Skeletal muscle satellite cell (primary cell): ENCODE data around the gene WASF2.

ENCODE experiments used
- H3K27me3 ChIP-seq: 2 replicates; pipeline ENCODE4 v1.7.0; 2013; ENCODE audit warnings: low read length; ENCODE audit not compliant: control insufficient read depth, insufficient read depth
- H3K36me3 ChIP-seq: 2 replicates; pipeline ENCODE4 v1.7.0; 2013; ENCODE audit warnings: mild to moderate bottlenecking, control low read depth, low read length; ENCODE audit not compliant: insufficient read depth
- H3K4me1 ChIP-seq: 2 replicates; pipeline ENCODE4 v1.7.0; 2013; ENCODE audit warnings: low read length; ENCODE audit not compliant: control insufficient read depth, insufficient read depth
- H3K4me2 ChIP-seq: 2 replicates; pipeline ENCODE4 v1.7.0; 2013; ENCODE audit warnings: mild to moderate bottlenecking, low read length
- H3K4me3 ChIP-seq: 2 replicates; pipeline ENCODE4 v1.7.0; 2013; ENCODE audit warnings: low read length
- H3K9ac ChIP-seq: 2 replicates; pipeline ENCODE4 v1.7.0; 2013; ENCODE audit warnings: mild to moderate bottlenecking, low read depth, low read length, moderate library complexity
- H3K9me3 ChIP-seq: replicated peaks from 2 replicates; pipeline ENCODE4 v1.7.0; 2013; ENCODE audit warnings: mild to moderate bottlenecking, control low read depth, low read length

The WASF2 gene

GRCh38 chr1:27427816-27428315, 62.1 kb downstream of the WASF2 start:
- Histone ChIP-seq H3K36me3 (peaks cover 25% of the 10 kb centered on the region), H3K27me3 (no peaks in the 10 kb centered on the region), H3K9me3 (no peaks in the 10 kb centered on the region), H3K4me2 (peak overlapping the region; percentile 62), H3K4me3 (peak overlapping the region; percentile 19), H3K4me1 (peaks cover 33% of the 10 kb centered on the region), H3K9ac (peak overlapping the region; percentile 34)

GRCh38 chr1:27427329-27427728, 62.6 kb downstream of the WASF2 start:
- H3K4me2 ChIP-seq = no peak overlapping the region
- peaks cover 33% of the 10 kb centered on the region for H3K4me1 ChIP-seq
- peaks cover 25% of the 10 kb centered on the region for H3K36me3 ChIP-seq
- H3K27me3 ChIP-seq = no peaks in the 10 kb centered on the region
- no peak overlapping the region for H3K9ac ChIP-seq
- H3K4me3 ChIP-seq = no peak overlapping the region
- H3K9me3 ChIP-seq = no peaks in the 10 kb centered on the region

GRCh38 chr1:27423709-27424108, 66.3 kb downstream of the WASF2 start:
- peaks cover 25% of the 10 kb centered on the region for H3K36me3 ChIP-seq
- no peaks in the 10 kb centered on the region for H3K27me3 ChIP-seq
- no peaks in the 10 kb centered on the region for H3K9me3 ChIP-seq
- H3K9ac ChIP-seq = no peak overlapping the region
- peaks cover 28% of the 10 kb centered on the region for H3K4me1 ChIP-seq
- H3K4me3 ChIP-seq = no peak overlapping the region
- no peak overlapping the region for H3K4me2 ChIP-seq

GRCh38 chr1:27418326-27419185, 71.4 kb downstream of the WASF2 start:
- H3K4me1 ChIP-seq = peaks cover 27% of the 10 kb centered on the region
- peak overlapping the region; percentile 52 for H3K4me2 ChIP-seq
- no peaks in the 10 kb centered on the region for H3K9me3 ChIP-seq
- H3K9ac ChIP-seq = peak overlapping the region; percentile 66
- H3K27me3 ChIP-seq = no peaks in the 10 kb centered on the region
- no peak overlapping the region for H3K4me3 ChIP-seq
- peaks cover 43% of the 10 kb centered on the region for H3K36me3 ChIP-seq

- H3K4me2 ChIP-seq = no peak overlapping the region
- no peak overlapping the region for H3K4me3 ChIP-seq
- peaks cover 51% of the 10 kb centered on the region for H3K36me3 ChIP-seq
- no peaks in the 10 kb centered on the region for H3K27me3 ChIP-seq
- H3K9ac ChIP-seq = peak overlapping the region; percentile 66
- no peaks in the 10 kb centered on the region for H3K9me3 ChIP-seq
- H3K4me1 ChIP-seq = peaks cover 27% of the 10 kb centered on the region
Observed at GRCh38 chr1:27417713-27418112, 72.3 kb downstream of the WASF2 start.

- Histone ChIP-seq H3K9ac (no peak overlapping the region), H3K4me2 (no peak overlapping the region), H3K9me3 (no peaks in the 10 kb centered on the region), H3K4me3 (no peak overlapping the region), H3K4me1 (peaks cover 23% of the 10 kb centered on the region), H3K36me3 (peaks cover 62% of the 10 kb centered on the region), H3K27me3 (no peaks in the 10 kb centered on the region)
Observed at GRCh38 chr1:27416387-27417111, 73.4 kb downstream of the WASF2 start.

- Histone ChIP-seq H3K9me3 (no peaks in the 10 kb centered on the region), H3K36me3 (peaks cover 80% of the 10 kb centered on the region), H3K4me1 (peaks cover 18% of the 10 kb centered on the region), H3K27me3 (no peaks in the 10 kb centered on the region), H3K4me3 (no peak overlapping the region), H3K4me2 (no peak overlapping the region), H3K9ac (no peak overlapping the region)
Observed at GRCh38 chr1:27414091-27414490, 75.9 kb downstream of the WASF2 start.

- H3K36me3 ChIP-seq = peaks cover 87% of the 10 kb centered on the region
- H3K4me1 ChIP-seq = peaks cover 12% of the 10 kb centered on the region
- no peaks in the 10 kb centered on the region for H3K27me3 ChIP-seq
Observed at GRCh38 chr1:27413004-27413403, 77.0 kb downstream of the WASF2 start.

GRCh38 chr1:27412502-27412901, 77.5 kb downstream of the WASF2 start:
- no peak overlapping the region for H3K9ac ChIP-seq
- no peaks in the 10 kb centered on the region for H3K9me3 ChIP-seq
- no peaks in the 10 kb centered on the region for H3K27me3 ChIP-seq
- no peak overlapping the region for H3K4me3 ChIP-seq
- no peak overlapping the region for H3K4me2 ChIP-seq
- H3K36me3 ChIP-seq = peaks cover 87% of the 10 kb centered on the region
- H3K4me1 ChIP-seq = peaks cover 12% of the 10 kb centered on the region

More at GRCh38 chr1:27413004-27413403, 77.0 kb downstream of the WASF2 start:
- Histone ChIP-seq H3K4me2 (no peak overlapping the region), H3K4me3 (no peak overlapping the region), H3K9me3 (no peaks in the 10 kb centered on the region), H3K9ac (no peak overlapping the region)

GRCh38 chr1:27410709-27411108, 79.3 kb downstream of the WASF2 start:
- H3K9me3 ChIP-seq = no peaks in the 10 kb centered on the region
- H3K4me2 ChIP-seq = no peak overlapping the region
- H3K36me3 ChIP-seq = peaks cover 81% of the 10 kb centered on the region
- H3K4me1 ChIP-seq = peaks cover 20% of the 10 kb centered on the region
- no peaks in the 10 kb centered on the region for H3K27me3 ChIP-seq
- no peak overlapping the region for H3K9ac ChIP-seq
- no peak overlapping the region for H3K4me3 ChIP-seq

GRCh38 chr1:27409669-27410068, 80.3 kb downstream of the WASF2 start:
- H3K4me2 ChIP-seq = no peak overlapping the region
- H3K36me3 ChIP-seq = peaks cover 71% of the 10 kb centered on the region
- H3K4me1 ChIP-seq = peaks cover 30% of the 10 kb centered on the region
- H3K27me3 ChIP-seq = no peaks in the 10 kb centered on the region
- H3K4me3 ChIP-seq = no peak overlapping the region
- H3K9ac ChIP-seq = no peak overlapping the region
- H3K9me3 ChIP-seq = no peaks in the 10 kb centered on the region
